DOHH2 (cell line): ENCODE measurements around the gene LSS.

ENCODE experiments used
- EZH2phosphoT487 ChIP-seq: fragments of 200-600 bp; sonication (generic); IDR thresholded peaks from 2 replicates; pipeline ENCODE4 v1.6.1; 2017; ENCODE audit warnings: borderline replicate concordance, mild to moderate bottlenecking, antibody characterized with exemption, low read length, moderate library complexity, mixed read lengths
- TF ChIP-seq, protein P1 (sequence below): fragments of 200-600 bp; sonication (generic); IDR thresholded peaks from one replicate; pipeline ENCODE4 v1.5.1; 2014; ENCODE audit warnings: antibody characterized with exemption, mild to moderate bottlenecking, low read depth, low read length; ENCODE audit not compliant: poor library complexity, severe bottlenecking

DNA sequence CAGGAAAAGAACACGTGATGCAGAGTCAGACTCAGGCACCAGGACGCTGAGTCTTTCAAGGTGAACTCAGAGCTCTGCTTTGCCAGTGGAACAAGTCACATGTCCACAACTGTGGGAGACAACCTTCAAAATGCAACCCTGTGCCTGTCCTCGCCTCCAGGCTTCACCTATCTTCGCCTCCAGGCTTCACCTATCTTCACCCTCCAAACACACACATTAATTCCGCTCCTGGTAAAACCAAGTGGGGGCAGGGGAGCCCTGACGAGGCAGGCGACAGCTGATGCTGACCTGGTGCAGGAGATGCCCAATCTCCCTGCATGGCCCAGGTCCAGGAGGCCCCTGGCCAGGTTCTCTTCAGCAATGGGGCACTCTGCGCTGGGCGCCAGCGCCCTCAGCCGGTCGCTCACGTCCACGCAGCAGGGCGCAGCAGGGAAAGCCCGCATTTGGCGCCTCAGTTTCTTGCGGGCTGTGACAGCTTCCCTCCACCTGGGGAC is 28.0 kb upstream of the LSS start:
- TF ChIP-seq, protein P1, sequence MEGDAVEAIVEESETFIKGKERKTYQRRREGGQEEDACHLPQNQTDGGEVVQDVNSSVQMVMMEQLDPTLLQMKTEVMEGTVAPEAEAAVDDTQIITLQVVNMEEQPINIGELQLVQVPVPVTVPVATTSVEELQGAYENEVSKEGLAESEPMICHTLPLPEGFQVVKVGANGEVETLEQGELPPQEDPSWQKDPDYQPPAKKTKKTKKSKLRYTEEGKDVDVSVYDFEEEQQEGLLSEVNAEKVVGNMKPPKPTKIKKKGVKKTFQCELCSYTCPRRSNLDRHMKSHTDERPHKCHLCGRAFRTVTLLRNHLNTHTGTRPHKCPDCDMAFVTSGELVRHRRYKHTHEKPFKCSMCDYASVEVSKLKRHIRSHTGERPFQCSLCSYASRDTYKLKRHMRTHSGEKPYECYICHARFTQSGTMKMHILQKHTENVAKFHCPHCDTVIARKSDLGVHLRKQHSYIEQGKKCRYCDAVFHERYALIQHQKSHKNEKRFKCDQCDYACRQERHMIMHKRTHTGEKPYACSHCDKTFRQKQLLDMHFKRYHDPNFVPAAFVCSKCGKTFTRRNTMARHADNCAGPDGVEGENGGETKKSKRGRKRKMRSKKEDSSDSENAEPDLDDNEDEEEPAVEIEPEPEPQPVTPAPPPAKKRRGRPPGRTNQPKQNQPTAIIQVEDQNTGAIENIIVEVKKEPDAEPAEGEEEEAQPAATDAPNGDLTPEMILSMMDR = no peak
- TF ChIP-seq EZH2phosphoT487 = no peak
